RPMI8226 (cell line): ENCODE measurements around the gene ZFAND4.
"Not testable (repeated sequence)": the region's sequence is repeated elsewhere in the genome, so short reads cannot be mapped to it uniquely, and the experiment has no call there.

Source experiments
- DNase-seq: peaks from one replicate; pipeline ENCODE4 v3.0.0-alpha.2; 2015

The ZFAND4 gene

GRCh38 chr10:45672181-45673073 lies at the start of gene ZFAND4:
TSS of gene ZFAND4 (minus strand) at chr10:45672772. CDS start at chr10:45663725, 9,047 bp downstream.
- peak; percentile 77 for DNase-seq

- DNase-seq: not testable (repeated sequence)
Observed at GRCh38 chr10:45721503-45721902, 48.9 kb upstream of the ZFAND4 start.

- not testable (repeated sequence) for DNase-seq
Observed at GRCh38 chr10:45717642-45718041, 45.1 kb upstream of the ZFAND4 start.

GRCh38 chr10:45717053-45717452 lies 44.5 kb upstream of the ZFAND4 start:
- DNase-seq: not testable (repeated sequence)

- DNase-seq: not testable (repeated sequence)
Observed at GRCh38 chr10:45711223-45711622, 38.7 kb upstream of the ZFAND4 start.

- not testable (repeated sequence) for DNase-seq
Observed at GRCh38 chr10:45710200-45710796, 37.7 kb upstream of the ZFAND4 start.

GRCh38 chr10:45678467-45678866 lies 5.9 kb upstream of the ZFAND4 start:
- DNase-seq: not testable (repeated sequence)

GRCh38 chr10:45675388-45675787 lies 2.8 kb upstream of the ZFAND4 start:
- DNase-seq: no peak

- DNase-seq: no peak
Observed at GRCh38 chr10:45673074-45673648, 589 bp upstream of the ZFAND4 start.

- not testable (repeated sequence) for DNase-seq
Observed at GRCh38 chr10:45671300-45671699, 1.3 kb downstream of the ZFAND4 start.

GRCh38 chr10:45669897-45670296 lies 2.7 kb downstream of the ZFAND4 start:
- DNase-seq: not testable (repeated sequence)

- DNase-seq: no peak
Observed at GRCh38 chr10:45660876-45661411, 11.6 kb downstream of the ZFAND4 start.

GRCh38 chr10:45657033-45657926 lies 15.3 kb downstream of the ZFAND4 start:
- no peak for DNase-seq

GRCh38 chr10:45655219-45655618 lies 17.4 kb downstream of the ZFAND4 start:
- no peak for DNase-seq

GRCh38 chr10:45654753-45655141 lies 17.8 kb downstream of the ZFAND4 start:
- not testable (repeated sequence) for DNase-seq

GRCh38 chr10:45653454-45653853 lies 19.1 kb downstream of the ZFAND4 start:
- DNase-seq: no peak

GRCh38 chr10:45652511-45652910 lies 20.1 kb downstream of the ZFAND4 start:
- no peak for DNase-seq

GRCh38 chr10:45649296-45649695 lies 23.3 kb downstream of the ZFAND4 start:
- DNase-seq: no peak

- DNase-seq: no peak
Observed at GRCh38 chr10:45647118-45647517, 25.5 kb downstream of the ZFAND4 start.

- DNase-seq: no peak
Observed at GRCh38 chr10:45646384-45647050, 26.1 kb downstream of the ZFAND4 start.

GRCh38 chr10:45644527-45644926 lies 28.0 kb downstream of the ZFAND4 start:
- no peak for DNase-seq

- no peak for DNase-seq
Observed at GRCh38 chr10:45640941-45641340, 31.6 kb downstream of the ZFAND4 start.
